ENCODE results near the gene CCNT2. TPM values are rescaled to one million over a fixed set of nuclear protein-coding genes. Genes with fewer than 3 reads are reported as not detected.

CCNT2 gene
- 10 to 100 TPM; 24.0 to 24.1 TPM for total RNA-seq

GRCh38 chr2:134918526-134919340 is at the start of gene CCNT2:
Gene CCNT2 (plus strand): TSS chr2:134918822. CDS start chr2:134918855, 33 bp downstream.

Other genes starting within 250 kb of the CCNT2 start
- not detected for gene TMEM163, start 199.8 kb upstream of the CCNT2 start, total RNA-seq
- not detected for gene ACMSD, start 80.2 kb upstream of the CCNT2 start, total RNA-seq
- not detected for gene MAP3K19, start 128.6 kb downstream of the CCNT2 start, total RNA-seq
- 10 to 100 TPM; 53.6 to 63.0 TPM for gene RAB3GAP1, start 133.5 kb downstream of the CCNT2 start, total RNA-seq